Ovary (tissue), 3 donors: ENCODE measurements around the gene SORCS2.
"Not testable (repeated sequence)": the region's sequence is repeated elsewhere in the genome, so short reads cannot be mapped to it uniquely, and the experiment has no call there.

Experiments used
- EP300 ChIP-seq: sonication (generic); formaldehyde crosslinking; IDR thresholded peaks from one replicate; pipeline ENCODE4 v1.6.1; 2017; ENCODE audit warnings: antibody characterized with exemption
- TF ChIP-seq, protein P1 (sequence below), 3 donors: fragments of 450-650 bp in 2 of 3; fragments of 200-600 bp in 1 of 3; IDR thresholded peaks; one replicate each; pipeline versions ENCODE4 v1.5.1 to v1.8.0; 2016 to 2022; ENCODE audit warnings: antibody characterized with exemption in 3 of 3, mild to moderate bottlenecking in 1 of 3
- donor health status: DM: no; HTN: no; CAD: no.

GRCh38 chr4:7215187-7215586 lies 22.8 kb downstream of the SORCS2 start:
- TF ChIP-seq, protein P1, sequence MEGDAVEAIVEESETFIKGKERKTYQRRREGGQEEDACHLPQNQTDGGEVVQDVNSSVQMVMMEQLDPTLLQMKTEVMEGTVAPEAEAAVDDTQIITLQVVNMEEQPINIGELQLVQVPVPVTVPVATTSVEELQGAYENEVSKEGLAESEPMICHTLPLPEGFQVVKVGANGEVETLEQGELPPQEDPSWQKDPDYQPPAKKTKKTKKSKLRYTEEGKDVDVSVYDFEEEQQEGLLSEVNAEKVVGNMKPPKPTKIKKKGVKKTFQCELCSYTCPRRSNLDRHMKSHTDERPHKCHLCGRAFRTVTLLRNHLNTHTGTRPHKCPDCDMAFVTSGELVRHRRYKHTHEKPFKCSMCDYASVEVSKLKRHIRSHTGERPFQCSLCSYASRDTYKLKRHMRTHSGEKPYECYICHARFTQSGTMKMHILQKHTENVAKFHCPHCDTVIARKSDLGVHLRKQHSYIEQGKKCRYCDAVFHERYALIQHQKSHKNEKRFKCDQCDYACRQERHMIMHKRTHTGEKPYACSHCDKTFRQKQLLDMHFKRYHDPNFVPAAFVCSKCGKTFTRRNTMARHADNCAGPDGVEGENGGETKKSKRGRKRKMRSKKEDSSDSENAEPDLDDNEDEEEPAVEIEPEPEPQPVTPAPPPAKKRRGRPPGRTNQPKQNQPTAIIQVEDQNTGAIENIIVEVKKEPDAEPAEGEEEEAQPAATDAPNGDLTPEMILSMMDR (IDR thresholded peaks at IDR 0.05) = not testable (repeated sequence)
- not testable (repeated sequence) for TF ChIP-seq EP300
